Astrocyte of the cerebellum (primary cell): ENCODE measurements around the gene CHPF2.
A peak's percentile ranks its signal among the peaks of the same experiment; 100 is the strongest.

Source experiments
- DNase-seq: peaks from one replicate; pipeline ENCODE4 v3.0.0-alpha.2; 2011; ENCODE audit warnings: low read depth
- H3K4me3 ChIP-seq: 2 replicates; pipeline ENCODE4 v1.5.1; 2011; ENCODE audit warnings: mild to moderate bottlenecking, low read depth, low read length, moderate library complexity
- CTCF ChIP-seq: IDR thresholded peaks from 2 replicates; pipeline ENCODE4 v1.5.1; 2012; ENCODE audit warnings: low read length, low read depth, moderate library complexity, mild to moderate bottlenecking; ENCODE audit errors: missing control alignments
- in situ Hi-C: cut with HindIII; loops from 2 replicates; pipeline ENCODE4 v1.10.0; 2017; ENCODE audit warnings: low sequenced_read_pairs

Gene CHPF2

GRCh38 chr7:151245360-151246101, 13.2 kb downstream of the CHPF2 start:
- DNase-seq: no peak
- in situ Hi-C loops: no loop called here

GRCh38 chr7:151246102-151246850, 14.0 kb downstream of the CHPF2 start:
- no peak for DNase-seq
- peak overlapping the region; percentile 84 for H3K4me3 ChIP-seq
- no peak for TF ChIP-seq CTCF
- in situ Hi-C loops: no loop called here

More at GRCh38 chr7:151245360-151246101, 13.2 kb downstream of the CHPF2 start:
- TF ChIP-seq CTCF: peak; percentile 30
- H3K4me3 ChIP-seq: peak overlapping the region; percentile 84

GRCh38 chr7:151246851-151247580, 14.7 kb downstream of the CHPF2 start:
- TF ChIP-seq CTCF: no peak
- in situ Hi-C loops: no loop called here
- no peak for DNase-seq
- H3K4me3 ChIP-seq: peak overlapping the region; percentile 84

GRCh38 chr7:151247611-151248345, 15.5 kb downstream of the CHPF2 start:
- in situ Hi-C loops: no loop called here
- DNase-seq: no peak
- peak overlapping the region; percentile 84 for H3K4me3 ChIP-seq
- no peak for TF ChIP-seq CTCF

GRCh38 chr7:151248346-151249033, 16.2 kb downstream of the CHPF2 start, which contains the start of gene SMARCD3:
Gene SMARCD3, minus strand, starts transcription at chr7:151248694. Its CDS starts 132 bp downstream, at chr7:151248562.
- in situ Hi-C loops: no loop called here
- H3K4me3 ChIP-seq: peak within 1 kb of the TSS; percentile 84
- TF ChIP-seq CTCF: no peak
- DNase-seq: peak; percentile 40
